HG03060 (cell line): Measurements from ENCODE around the gene STYXL1.

Experiments
- ATAC-seq: cut with Tn5 transposase; IDR thresholded peaks from one replicate; pipeline ENCODE4 v1.9.1; 2021; ENCODE audit warnings: low read depth, moderate number of reproducible peaks; ENCODE audit not compliant: unreplicated experiment

Gene STYXL1

DNA sequence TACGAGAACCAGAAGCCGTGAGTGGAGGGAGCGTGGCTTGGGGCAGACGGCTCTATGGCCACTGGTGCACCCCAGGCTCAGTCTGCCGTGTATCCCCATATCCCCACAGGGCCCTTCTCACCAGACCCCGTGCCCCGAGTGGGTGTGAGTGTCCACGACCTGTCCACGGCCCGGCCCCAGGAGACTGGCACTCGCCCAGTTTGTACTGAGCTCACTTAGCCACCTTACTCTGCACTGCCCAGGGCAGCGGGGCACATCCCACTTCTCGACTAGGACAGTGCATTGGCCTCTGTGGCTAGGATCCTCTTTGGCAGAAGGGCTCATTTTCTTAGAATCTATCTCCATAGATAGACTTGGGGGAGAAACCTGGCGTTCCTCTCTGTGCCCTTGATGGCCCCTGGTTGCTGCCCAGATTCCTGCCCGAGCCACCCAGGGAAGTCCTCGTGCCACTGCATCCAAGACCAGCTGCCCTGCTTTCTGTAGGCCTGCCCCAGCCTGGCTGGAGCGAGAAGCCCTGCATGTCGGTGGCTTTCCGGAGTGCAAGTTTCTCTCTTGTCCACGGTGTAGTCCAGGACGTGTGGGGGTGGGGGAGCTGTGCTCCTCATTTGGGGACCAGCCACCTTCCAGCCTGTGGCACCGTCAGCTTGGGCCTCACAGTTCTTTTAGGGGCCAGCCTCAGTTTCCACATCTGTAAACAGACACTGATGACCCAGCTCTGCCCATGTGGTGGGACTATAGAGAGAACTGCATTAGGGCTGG lies 65.3 kb downstream of the STYXL1 start:
- ATAC-seq = no peak

DNA sequence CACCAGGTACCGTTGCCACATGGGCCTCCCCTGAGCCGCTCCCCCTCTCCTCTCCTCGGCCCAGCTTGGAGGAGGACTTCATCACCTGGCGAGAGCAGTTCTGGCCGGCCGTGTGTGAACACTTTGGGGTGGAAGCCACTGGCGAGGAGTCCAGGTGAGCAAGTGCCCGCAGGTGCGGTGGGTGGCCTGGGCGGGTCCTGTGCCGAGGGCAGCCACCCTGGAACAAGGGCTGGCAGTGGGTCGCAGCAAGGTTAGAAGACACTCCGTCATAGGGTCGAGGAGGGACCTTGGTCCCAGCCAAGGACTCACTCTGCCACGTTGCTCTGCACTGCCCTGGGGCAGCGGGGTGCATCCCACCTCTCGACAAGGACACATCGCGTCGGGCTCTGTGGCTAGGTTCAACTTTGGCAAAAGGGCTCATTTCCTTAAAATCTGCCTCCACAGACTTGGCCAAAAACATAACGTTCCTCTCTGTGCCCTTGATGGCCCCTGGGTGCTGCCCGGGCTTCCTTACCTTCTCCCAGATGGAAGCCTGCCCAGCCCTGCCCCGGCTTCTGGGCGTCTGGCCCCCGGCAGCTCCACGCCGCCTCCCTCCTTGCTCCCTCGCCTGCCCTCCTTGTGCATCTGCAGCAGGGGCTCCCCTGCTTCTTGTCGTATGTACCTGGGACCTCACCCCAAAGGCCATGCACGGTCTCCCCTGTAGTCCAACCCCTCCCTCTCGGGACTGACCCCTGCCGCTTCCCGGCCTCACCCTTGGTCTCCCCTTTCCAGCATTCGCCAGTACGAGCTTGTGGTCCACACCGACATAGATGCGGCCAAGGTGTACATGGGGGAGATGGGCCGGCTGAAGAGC lies 66.1 kb downstream of the STYXL1 start:
- ATAC-seq = no peak

DNA sequence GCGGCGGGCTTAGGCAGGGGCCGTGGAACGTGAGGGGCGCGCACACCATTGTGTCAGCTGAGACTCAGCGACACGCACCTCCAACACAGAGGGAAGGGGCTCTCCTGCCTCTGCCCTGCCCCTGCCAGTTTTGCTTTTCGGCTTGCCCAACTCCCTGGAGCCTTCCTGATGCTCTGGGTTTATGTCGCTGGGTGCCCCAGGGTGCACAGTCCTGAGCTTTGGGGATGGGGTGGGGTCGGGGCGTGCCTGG lies 66.7 kb downstream of the STYXL1 start:
- ATAC-seq = no peak

DNA sequence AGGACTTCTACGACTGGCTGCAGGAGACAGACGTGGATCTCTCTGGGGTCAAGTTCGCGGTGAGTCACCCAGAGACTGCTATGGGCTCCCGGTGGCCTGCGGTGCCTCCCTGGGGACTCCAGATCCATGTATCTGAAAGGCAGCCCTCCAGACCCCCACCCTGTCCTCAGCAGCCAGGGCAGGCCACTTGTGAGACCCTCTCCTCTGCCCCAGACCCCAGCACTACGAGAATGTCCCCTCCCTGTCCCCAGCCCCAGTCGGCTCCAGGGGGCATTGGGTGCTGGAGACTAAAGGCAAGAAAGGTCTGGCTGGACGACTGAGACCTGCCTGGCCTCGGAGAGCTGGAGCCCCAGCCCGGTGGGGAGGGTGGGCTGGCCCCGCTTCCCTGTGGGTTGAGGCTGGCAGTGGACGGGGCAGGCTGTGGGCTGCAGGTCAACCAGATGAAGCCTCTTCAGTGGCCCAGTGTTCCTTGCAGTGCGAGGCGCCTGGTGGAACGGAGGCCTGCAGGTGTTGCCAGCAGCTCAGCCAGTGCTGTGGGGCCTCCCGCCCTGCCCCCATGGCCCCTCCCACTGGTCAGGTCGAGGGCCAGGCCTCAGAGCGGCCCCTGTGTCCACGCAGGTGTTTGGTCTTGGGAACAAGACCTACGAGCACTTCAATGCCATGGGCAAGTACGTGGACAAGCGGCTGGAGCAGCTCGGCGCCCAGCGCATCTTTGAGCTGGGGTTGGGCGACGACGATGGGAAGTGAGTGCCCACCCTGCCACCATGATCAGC lies 67.2 kb downstream of the STYXL1 start:
- ATAC-seq = no peak

DNA sequence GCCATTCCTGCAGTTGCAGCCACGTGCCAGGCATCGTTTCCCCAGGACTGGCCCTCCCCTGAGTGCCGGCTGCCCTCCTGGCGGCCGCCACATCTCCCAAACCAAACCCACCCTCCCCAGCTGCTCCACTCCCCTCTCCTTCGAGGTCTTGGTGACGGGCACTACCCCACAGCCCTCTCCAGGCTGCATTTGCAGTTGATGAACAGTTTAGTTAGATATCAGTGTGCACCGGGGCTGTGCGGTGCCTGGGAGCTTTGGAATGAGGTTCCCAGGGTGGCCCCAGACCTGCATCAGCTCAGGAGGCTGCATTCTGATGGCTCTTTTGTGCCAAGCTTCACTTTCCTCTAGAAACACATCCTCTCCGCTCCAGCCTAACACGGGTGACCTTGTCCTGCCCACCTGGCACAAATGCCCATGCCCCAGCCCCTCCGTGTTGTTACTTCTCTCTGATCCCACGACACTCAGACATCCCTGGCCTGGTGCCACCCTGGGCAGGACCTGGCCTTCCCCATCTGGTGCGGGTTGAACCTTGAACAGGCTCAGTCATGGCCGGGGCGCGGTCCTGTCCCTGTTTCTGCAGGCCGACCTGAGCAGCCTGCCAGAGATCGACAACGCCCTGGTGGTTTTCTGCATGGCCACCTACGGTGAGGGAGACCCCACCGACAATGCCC lies 67.9 kb downstream of the STYXL1 start:
- ATAC-seq = no peak

DNA sequence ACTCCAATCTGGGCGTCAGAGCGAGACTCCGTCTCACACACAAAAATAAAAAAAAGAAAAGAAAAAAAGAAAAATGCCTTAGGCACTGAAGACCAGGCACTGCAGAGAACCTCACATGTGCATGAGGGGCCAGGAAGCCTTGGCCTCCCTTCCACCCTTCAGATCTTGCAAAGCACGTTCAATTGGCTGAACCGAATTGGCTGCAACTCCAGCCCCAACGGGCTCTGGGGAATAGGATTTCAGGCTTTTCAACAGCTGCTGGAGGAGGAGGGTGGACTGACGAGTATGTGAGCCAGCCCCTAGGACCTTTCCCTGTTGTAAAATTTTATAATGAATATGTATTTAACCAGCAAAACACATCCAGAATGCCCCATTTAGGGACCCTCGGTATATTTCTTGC lies 70.1 kb downstream of the STYXL1 start:
- no peak for ATAC-seq

DNA sequence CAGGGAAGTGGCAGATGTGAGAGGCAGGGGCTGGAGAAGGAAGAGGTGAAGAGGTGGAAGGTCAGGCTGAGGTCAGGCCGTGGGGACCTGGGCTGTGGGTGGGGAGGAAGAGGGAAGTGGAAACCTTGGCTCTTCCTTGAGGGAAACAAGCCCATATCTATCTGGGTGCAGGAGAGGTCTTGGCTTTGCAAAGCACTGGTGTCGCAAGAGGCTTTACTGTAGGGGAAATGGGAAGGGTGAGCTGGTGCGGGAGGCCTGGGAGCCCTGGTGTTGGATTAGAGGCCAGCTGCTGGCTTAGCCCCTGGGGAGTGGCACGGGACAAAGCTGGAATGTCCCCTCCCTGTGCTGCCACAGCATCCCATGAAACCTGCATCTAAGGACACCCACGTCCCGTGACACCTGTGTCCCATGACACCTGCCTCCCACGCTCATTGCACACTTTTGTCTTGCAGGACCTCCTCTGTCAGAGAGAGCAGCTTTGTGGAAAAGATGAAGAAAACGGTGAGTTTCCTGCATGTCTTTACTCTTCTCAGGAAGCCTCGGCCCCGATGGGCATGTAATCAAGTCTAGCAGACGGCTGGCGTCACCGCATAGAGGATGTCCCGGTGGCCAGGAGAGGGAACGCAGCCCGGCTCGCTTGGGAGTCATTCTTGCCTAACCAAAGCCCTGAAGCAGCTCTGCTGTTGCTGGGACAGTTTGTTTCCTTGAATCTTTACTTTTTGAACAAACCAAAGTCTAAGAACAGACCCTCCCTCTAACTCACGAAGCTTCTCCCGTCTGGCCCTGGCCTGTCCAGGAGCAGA lies 75.6 kb downstream of the STYXL1 start:
- no peak for ATAC-seq

DNA sequence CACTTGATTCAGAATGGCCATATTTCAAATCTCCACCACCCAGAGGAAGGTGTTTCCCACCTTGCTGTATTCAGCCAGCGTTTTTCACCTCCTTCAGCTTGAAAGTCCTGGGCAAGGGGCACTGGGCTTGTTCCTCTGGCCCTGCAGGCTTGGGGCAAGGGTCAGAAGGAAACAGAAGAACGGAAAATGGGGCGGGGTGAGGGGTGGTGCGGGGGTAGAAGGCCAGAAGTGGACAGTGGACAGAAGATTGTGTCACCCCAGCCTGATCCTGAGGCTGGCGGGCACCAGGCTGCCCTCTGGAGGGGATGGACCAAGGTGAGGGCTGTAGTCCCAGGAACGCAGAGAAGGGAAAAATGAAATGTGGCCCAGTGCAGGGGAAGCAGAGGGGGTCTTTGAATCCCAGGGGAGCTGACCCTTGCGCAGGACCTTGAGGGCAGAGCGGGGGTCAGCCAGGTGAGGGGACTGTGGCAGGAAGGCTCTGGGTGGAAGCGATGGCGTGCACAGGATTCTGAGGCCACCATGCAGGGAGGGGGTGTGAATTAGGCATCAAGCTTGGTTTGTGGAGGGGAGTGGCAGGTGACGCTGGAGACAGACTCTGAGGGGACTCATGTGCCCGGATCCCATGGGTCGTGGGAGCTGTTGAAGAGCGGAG lies 76.4 kb downstream of the STYXL1 start:
- ATAC-seq = no peak

DNA sequence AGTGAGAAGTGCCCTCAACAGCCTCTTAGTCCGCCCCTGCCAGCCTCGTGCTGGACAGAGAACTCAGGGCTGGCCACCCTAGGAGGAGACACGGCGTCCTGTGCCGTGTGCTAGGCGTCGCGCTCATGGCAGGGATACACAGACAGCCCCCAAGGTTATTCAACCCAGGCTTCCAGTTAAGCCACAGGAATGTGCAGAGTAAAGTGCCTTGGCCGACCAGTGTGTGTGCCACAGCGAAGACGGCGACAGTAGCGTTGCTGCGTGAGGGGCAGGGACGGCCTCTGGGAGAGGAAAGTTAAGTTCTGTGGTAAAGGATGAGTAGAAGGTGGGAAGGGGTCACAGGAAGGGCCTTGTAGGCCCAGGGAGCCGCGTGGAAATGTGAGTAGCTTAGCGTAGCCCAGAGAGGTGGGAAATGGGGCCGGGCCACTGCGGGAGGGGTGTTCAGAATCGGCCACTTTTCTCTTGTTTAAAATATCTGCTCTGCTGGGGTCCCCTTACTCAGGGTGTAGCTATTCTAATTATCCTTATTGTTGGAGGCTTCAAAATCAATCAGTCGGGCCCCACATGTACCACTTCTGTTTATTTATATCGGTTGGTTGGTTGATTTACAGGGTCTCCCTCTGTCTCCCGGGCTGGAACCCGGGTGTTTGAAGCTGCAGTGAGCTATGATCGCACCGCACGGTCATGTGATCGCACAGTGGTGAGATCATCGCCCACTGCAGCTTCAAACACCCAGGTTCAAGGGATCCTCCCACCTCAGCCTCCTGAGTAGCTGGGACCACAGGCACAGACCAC lies 77.9 kb downstream of the STYXL1 start:
- no peak for ATAC-seq

DNA sequence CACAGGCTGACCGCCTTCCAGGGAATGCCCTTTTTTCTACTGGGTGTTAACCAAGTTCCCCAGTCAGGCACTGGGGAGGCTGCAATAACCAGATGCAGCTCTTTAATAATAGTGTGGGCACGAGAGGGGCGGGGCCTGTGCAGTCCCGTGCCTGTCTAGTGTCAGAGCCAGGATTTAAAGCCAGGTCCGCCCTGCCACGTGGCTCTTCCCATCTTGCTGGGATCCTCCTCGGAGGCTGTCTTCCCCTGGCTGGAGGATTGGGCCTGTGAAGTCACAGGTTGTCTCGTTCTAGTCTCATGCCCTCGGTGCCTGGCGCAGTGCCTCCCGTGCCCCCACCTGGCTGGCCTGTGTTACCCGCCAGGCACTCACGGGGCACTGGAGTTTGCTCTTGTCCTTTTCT lies 78.6 kb downstream of the STYXL1 start:
- no peak for ATAC-seq

DNA sequence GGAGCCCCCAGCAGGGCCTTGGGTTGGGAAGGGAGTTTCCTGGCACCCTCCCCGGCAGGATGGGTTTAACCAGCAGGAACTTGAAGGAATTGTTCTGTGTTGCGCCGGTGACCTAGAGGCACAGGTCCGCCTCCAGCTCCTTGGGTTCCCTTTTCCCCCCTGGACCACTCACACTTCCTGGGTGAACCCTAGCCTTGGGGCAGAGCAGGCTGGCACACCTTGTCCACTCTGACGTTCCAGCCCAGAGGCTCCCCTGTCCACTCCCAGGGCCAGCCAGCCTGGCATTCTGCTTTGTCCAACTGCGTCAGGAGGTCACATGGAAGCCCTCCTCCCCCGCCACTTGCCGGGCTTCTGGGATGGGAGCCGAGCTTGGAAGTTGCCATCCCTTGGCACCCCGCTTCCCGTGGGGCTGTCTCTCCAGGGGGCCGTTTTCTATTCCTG lies 79.2 kb downstream of the STYXL1 start:
- ATAC-seq = no peak

DNA sequence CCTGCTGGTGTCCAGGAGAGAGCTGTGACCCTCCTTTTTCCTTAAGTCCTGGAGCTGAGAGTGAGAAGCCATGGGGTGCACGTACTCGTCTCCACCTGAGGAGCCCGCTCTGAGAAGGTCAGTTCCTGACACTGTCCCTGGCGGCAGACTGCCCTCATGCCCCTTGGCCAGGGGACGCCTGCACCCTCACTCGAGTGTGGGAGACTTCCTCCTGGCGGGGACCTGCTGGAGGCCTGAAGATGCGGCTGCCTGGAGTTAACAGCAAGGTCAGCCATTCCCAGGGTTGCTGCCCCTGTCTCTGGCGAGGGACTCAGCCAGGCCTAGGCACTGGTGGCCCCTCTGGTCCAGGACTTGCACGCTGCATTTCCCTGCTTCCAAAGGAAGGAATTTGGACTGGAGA lies 79.8 kb downstream of the STYXL1 start:
- ATAC-seq = no peak

DNA sequence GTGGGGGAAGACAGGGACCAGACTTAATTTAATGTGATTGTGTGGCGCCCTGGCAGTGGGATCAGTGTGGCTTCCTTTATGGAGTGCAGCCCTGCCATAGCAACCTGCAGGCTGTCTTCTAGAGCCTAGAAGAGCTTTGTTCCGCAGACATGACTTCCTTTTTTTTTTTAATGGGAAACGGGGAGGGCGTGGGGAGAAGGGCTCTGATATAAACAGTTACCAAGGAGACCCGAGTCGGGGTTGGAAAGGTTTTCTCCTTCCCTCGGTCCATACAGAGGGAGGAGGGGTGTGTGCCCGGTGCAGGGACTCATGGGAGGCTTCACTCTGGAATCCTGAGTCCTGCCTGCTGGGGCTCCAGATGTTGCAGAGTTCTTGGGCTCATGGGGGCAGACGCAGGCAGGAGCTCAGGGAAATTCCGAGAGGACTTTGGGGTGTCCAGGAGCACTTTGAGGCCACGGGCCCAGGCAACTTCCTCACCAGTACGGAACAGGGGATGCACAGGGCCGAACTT lies 80.3 kb downstream of the STYXL1 start:
- no peak for ATAC-seq

DNA sequence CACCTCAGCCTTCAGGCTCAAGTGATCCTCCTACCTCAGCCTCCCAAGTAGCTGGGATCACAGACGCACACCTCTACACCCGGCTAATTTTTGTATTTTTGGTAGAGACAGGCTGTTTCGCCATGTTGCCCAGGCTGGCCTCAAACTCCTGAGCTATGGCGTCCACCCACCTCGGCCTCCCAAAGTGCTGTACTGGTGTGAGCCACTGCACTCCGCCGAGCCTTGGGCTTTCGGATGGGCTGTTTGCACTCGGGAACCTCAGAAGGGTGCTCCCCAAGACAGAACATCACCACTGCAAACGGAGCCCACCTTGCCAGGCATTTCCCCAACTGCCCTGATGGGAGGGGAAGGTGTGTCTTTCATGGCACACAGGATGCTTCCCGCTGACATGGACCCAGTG lies 80.7 kb downstream of the STYXL1 start:
- ATAC-seq = no peak

DNA sequence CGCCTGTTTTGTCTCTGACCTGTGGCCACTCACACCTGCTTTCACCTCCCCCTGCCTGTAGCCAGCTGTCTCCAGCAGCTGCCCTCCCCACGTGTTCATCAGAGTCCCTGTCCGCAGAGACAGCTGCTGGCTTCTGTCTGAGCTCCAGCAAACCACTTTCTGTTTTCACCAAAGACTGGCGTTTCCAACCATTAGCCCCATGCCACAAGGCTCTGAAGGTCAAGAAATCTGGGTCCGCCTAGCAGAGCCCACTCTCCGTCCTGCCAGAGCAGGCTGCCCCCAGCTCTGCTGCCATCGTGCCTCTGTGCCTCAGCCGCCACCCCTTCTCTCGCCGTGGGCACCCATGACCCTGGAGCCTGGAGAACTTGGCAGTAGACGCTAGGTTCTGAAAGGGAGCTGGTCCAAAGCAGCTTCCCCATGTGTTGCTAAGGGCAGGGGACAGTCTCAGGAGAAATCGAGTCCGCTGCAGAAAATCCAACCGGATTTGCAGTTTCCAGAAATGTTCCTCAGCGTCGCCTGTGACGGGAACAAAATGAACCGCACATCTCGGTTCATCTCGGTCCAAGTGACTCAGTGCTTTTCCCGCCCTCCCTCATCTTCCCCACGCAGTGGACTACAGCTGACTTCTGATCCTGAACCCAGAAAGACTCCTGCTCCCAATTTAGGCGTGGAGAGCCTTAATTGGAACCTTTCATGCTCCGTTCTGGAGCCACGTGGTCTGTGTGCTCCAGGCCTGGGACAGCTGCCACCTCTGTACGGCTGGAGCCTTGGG lies 81.4 kb downstream of the STYXL1 start:
- no peak for ATAC-seq

DNA sequence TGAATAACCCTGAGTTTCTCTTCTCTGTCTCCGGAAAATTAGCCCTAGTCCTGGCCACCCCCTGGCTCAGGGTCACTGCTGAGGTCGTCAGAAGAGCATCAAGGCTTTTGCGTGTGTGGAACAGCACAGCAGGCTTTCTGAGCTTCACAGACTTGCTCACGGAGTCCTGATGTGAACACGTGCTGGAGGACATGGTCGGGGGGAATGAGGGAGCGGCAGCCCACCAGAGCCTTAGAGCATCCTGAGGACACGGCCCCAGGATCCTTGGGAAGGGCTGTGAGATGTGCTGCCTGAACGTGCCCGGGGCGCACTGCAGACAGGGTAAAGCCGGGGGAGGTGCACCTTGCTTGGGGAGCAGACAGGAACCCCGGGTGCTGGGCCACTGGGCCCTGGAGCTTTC lies 82.2 kb downstream of the STYXL1 start:
- ATAC-seq = no peak

DNA sequence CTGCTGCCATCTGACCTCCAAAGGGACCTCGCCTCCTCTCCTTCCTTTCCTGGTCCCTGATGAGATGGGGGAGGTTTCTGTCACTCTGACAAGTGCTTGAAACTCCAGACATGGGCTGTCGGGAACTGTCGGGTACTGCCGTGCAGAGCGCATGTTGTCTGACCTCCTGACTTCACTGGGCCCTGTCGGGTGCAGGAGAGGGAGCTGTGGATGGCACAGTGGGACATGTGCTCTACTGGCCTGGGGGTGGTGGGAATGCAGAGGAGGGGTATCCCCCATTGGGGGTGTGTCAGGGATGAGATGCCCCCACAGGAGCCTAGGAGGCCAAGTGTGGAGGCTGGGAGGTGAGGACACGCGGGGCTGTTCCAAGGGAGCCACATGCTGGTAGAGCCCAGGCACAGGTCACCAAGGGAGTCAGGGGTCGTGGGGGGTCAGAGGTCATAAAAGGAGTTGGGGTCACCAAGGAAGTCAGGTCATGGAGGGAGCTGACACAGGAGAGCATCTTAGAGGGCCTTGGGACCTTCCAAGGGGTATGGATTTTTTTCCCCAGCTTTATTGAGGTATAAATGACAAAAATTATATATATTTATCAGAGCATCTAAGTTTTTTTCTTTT lies 84.3 kb downstream of the STYXL1 start:
- ATAC-seq = no peak
